Stimulated activated naive CD4-positive, alpha-beta T cell (primary cell): ENCODE data around the gene SHF.
A peak's percentile ranks its signal among the peaks of the same experiment; 100 is the strongest.
"Not testable (repeated sequence)": the region's sequence is repeated elsewhere in the genome, so short reads cannot be mapped to it uniquely, and the experiment has no call there.

ENCODE experiments used
- DNase-seq, 6 experiments: peaks; one replicate each; lab custom pipeline; 2025; lab: John Stamatoyannopoulos, UW

Gene SHF

GRCh38 chr15:45147606-45148005 lies 40.2 kb downstream of the SHF start:
- no peak for DNase-seq

GRCh38 chr15:45146405-45146804 lies 41.4 kb downstream of the SHF start:
- no peak for DNase-seq

- no peak for DNase-seq
Observed at GRCh38 chr15:45144775-45145174, 43.0 kb downstream of the SHF start.

GRCh38 chr15:45143946-45144345 lies 43.8 kb downstream of the SHF start:
- DNase-seq: no peak

- DNase-seq: no peak
Observed at GRCh38 chr15:45143056-45143455, 44.7 kb downstream of the SHF start.

- DNase-seq: no peak
Observed at GRCh38 chr15:45141386-45141785, 46.4 kb downstream of the SHF start.

- no peak for DNase-seq
Observed at GRCh38 chr15:45140557-45141250, 47.1 kb downstream of the SHF start.

GRCh38 chr15:45139770-45140169 lies 48.0 kb downstream of the SHF start:
- DNase-seq: no peak

- DNase-seq: no peak
Observed at GRCh38 chr15:45138814-45139765, 48.7 kb downstream of the SHF start.

GRCh38 chr15:45137703-45138102 lies 50.1 kb downstream of the SHF start:
- DNase-seq: no peak

GRCh38 chr15:45136378-45136764 lies 51.4 kb downstream of the SHF start:
- DNase-seq: peak in 2 of 6 experiments; percentile 4 to 9

GRCh38 chr15:45135705-45136377 lies 51.9 kb downstream of the SHF start:
- not testable (repeated sequence) for DNase-seq

GRCh38 chr15:45134682-45135604 lies 52.8 kb downstream of the SHF start:
- DNase-seq: peak in 3 of 6 experiments; percentile 2 to 14 (median 6)

GRCh38 chr15:45134046-45134445 lies 53.7 kb downstream of the SHF start:
- no peak for DNase-seq

GRCh38 chr15:45133561-45133920 lies 54.2 kb downstream of the SHF start:
- no peak for DNase-seq

GRCh38 chr15:45132844-45133560 lies 54.8 kb downstream of the SHF start:
- no peak for DNase-seq

- DNase-seq: no peak
Observed at GRCh38 chr15:45131510-45131909, 56.3 kb downstream of the SHF start.

GRCh38 chr15:45130291-45131000 lies 57.3 kb downstream of the SHF start:
- no peak for DNase-seq

- peak in 1 of 6 experiments; percentile 12 for DNase-seq
Observed at GRCh38 chr15:45129651-45130129, 58.1 kb downstream of the SHF start, which contains the start of the genes DUOX1 and DUOXA1. TSS of gene DUOX1 (plus strand) at chr15:45129994. CDS start at chr15:45131967, 1,973 bp downstream. TSS of gene DUOXA1 (minus strand) at chr15:45129879. CDS start at chr15:45123014, 6,865 bp downstream.
